ENCODE measurements around the gene BRCA2. TPM values are rescaled to one million over a fixed set of nuclear protein-coding genes. Genes with fewer than 3 reads are reported as not detected.
A peak's percentile ranks its signal among the peaks of the same experiment; 100 is the strongest.

The BRCA2 gene
- total and polyA plus RNA-seq, 2 experiments from 2014 or later: 28.6 to 38.7 TPM

DNA sequence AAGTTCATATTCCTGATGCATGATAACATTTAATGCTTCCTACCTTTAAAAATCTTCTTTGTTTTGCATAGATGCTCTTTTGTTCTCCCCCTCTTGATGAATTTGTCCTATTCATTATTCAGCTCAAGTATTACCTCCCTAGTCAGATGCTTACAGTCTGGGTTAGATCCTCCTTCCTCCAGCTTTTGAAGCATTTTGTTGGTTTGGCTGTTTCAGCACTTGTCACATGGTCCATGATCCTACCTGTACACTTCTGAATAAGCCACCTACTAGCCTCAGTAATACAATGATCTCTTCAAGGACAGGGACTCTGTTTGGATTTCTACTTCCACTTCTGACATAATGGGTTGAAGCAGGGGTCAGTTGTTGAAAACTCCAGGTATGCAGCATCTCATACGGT is 75.2 kb downstream of the BRCA2 start (continued):
- TF ChIP-seq ZNF114 (CRISPR knock-in tag; IDR thresholded peaks at IDR 0.05) (no peak), POLR2AphosphoS5 (IDR thresholded peaks at IDR 0.05; ENCODE audit: low read depth) (no peak), NANOG (IDR thresholded peaks at IDR 0.05; ENCODE audit: borderline replicate concordance) (no peak), ZNF331 (CRISPR knock-in tag; IDR thresholded peaks at IDR 0.05; ENCODE audit: low read depth) (no peak), STAT1 (IDR thresholded peaks at IDR 0.05; ENCODE audit: unreplicated experiment) (no peak)
- TF ChIP-seq, protein P1, sequence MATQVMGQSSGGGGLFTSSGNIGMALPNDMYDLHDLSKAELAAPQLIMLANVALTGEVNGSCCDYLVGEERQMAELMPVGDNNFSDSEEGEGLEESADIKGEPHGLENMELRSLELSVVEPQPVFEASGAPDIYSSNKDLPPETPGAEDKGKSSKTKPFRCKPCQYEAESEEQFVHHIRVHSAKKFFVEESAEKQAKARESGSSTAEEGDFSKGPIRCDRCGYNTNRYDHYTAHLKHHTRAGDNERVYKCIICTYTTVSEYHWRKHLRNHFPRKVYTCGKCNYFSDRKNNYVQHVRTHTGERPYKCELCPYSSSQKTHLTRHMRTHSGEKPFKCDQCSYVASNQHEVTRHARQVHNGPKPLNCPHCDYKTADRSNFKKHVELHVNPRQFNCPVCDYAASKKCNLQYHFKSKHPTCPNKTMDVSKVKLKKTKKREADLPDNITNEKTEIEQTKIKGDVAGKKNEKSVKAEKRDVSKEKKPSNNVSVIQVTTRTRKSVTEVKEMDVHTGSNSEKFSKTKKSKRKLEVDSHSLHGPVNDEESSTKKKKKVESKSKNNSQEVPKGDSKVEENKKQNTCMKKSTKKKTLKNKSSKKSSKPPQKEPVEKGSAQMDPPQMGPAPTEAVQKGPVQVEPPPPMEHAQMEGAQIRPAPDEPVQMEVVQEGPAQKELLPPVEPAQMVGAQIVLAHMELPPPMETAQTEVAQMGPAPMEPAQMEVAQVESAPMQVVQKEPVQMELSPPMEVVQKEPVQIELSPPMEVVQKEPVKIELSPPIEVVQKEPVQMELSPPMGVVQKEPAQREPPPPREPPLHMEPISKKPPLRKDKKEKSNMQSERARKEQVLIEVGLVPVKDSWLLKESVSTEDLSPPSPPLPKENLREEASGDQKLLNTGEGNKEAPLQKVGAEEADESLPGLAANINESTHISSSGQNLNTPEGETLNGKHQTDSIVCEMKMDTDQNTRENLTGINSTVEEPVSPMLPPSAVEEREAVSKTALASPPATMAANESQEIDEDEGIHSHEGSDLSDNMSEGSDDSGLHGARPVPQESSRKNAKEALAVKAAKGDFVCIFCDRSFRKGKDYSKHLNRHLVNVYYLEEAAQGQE (IDR thresholded peaks at IDR 0.05; ENCODE audit: unreplicated experiment): no peak
- TF ChIP-seq, protein P2, sequence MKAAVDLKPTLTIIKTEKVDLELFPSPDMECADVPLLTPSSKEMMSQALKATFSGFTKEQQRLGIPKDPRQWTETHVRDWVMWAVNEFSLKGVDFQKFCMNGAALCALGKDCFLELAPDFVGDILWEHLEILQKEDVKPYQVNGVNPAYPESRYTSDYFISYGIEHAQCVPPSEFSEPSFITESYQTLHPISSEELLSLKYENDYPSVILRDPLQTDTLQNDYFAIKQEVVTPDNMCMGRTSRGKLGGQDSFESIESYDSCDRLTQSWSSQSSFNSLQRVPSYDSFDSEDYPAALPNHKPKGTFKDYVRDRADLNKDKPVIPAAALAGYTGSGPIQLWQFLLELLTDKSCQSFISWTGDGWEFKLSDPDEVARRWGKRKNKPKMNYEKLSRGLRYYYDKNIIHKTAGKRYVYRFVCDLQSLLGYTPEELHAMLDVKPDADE (IDR thresholded peaks at IDR 0.05): no peak
- TF ChIP-seq, protein P3, sequence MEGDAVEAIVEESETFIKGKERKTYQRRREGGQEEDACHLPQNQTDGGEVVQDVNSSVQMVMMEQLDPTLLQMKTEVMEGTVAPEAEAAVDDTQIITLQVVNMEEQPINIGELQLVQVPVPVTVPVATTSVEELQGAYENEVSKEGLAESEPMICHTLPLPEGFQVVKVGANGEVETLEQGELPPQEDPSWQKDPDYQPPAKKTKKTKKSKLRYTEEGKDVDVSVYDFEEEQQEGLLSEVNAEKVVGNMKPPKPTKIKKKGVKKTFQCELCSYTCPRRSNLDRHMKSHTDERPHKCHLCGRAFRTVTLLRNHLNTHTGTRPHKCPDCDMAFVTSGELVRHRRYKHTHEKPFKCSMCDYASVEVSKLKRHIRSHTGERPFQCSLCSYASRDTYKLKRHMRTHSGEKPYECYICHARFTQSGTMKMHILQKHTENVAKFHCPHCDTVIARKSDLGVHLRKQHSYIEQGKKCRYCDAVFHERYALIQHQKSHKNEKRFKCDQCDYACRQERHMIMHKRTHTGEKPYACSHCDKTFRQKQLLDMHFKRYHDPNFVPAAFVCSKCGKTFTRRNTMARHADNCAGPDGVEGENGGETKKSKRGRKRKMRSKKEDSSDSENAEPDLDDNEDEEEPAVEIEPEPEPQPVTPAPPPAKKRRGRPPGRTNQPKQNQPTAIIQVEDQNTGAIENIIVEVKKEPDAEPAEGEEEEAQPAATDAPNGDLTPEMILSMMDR (conservative IDR thresholded peaks at IDR 0.05; ENCODE audit: low read depth in 2 of 2): no peak

DNA sequence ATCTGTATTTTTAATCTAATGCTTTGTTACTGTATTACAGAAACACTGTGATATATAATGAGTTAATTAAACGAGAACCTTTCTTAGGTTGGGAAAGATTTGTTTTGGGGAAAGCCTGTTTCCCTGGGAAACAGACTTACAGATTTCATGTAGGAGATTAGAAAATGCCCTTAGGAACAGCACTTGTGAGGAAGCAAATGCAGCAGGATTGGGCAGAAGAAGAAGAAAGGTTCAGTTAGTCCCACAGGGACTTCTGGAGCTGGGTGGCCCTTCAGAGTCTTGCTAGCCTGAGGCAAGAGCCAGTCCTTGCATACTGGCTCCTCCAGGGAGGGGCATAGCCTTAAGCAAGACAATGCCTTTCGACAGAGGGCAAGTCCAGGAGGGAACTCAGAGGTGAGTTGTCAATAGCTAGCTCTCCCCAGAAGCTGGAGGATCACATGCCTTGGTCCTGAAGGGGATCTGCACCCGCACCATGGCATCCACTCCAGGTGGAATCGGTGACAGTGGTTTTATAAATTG is 75.9 kb downstream of the BRCA2 start:
- Histone ChIP-seq H3K9me2 (ENCODE audit: insufficient read depth) (no peaks in the 10 kb centered on the region), H2AFZ (no peak overlapping the region), H3K4me1 (ENCODE audit: insufficient read depth) (peaks cover 19% of the 10 kb centered on the region), H3K4me2 (no peak overlapping the region), H3K27me3 (ENCODE audit: insufficient read depth) (no peaks in the 10 kb centered on the region), H3K27ac (ENCODE audit: low read depth) (peak overlapping the region; percentile 12; the same call in 1 of the 2 replicates), H3K4me3 (no peak overlapping the region), H4K20me1 (replicated peaks; ENCODE audit: insufficient read depth) (no peaks in the 10 kb centered on the region), H3F3A (replicated peaks; ENCODE audit: low read depth) (no peaks in the 10 kb centered on the region), H3K36me3 (ENCODE audit: insufficient read depth) (no peaks in the 10 kb centered on the region; the same call in 1 of the 2 replicates), H3K79me2 (replicated peaks; ENCODE audit: insufficient read depth) (no peaks in the 10 kb centered on the region)
- ATAC-seq (peak; percentile 100), DNase-seq (ENCODE audit: low spot score) (peak; percentile 79)
- H3K27ac Mint-ChIP-seq: 0 out of 2 replicates have a peak overlapping the region, but pooled peaks have one; percentile 72
- H3K27me3 Mint-ChIP-seq (ENCODE audit: insufficient read depth, low read depth, poor library complexity): no peaks in the 10 kb centered on the region
- H3K9me3 Mint-ChIP-seq: no peaks in the 10 kb centered on the region
- H3K4me3 Mint-ChIP-seq: no peak overlapping the region
- peaks cover 9% of the 10 kb centered on the region; the same call in 2 of the 3 replicates for H3K36me3 Mint-ChIP-seq (ENCODE audit: low read depth)
- peaks cover 9% of the 10 kb centered on the region for H3K4me1 Mint-ChIP-seq
- TF ChIP-seq CREB1 (CRISPR knock-in tag; IDR thresholded peaks at IDR 0.05; ENCODE audit: low read depth) (no peak), EZH2 (IDR thresholded peaks at IDR 0.05; ENCODE audit: low read depth, unreplicated experiment) (no peak), NANOG (IDR thresholded peaks at IDR 0.05; ENCODE audit: borderline replicate concordance) (no peak), EZH2phosphoT487 (IDR thresholded peaks at IDR 0.05; ENCODE audit: unreplicated experiment) (no peak), STAT1 (IDR thresholded peaks at IDR 0.05; ENCODE audit: unreplicated experiment) (no peak), ZNF114 (CRISPR knock-in tag; IDR thresholded peaks at IDR 0.05) (no peak), POLR2AphosphoS5 (IDR thresholded peaks at IDR 0.05; ENCODE audit: low read depth) (no peak), JUNB (IDR thresholded peaks at IDR 0.05; ENCODE audit: unreplicated experiment) (no peak)
- TF ChIP-seq, protein P1 (IDR thresholded peaks at IDR 0.05; ENCODE audit: unreplicated experiment): no peak
- TF ChIP-seq, protein P2 (IDR thresholded peaks at IDR 0.05): no peak
- TF ChIP-seq, protein P3 (conservative IDR thresholded peaks at IDR 0.05; ENCODE audit: low read depth in 2 of 2): no peak
